ENCODE results near the gene PPARA. TPM values are rescaled to one million over a fixed set of nuclear protein-coding genes. Genes with fewer than 3 reads are reported as not detected.
A peak's percentile ranks its signal among the peaks of the same experiment; 100 is the strongest.

PPARA gene
- total and polyA plus RNA-seq, 9 of the 15 experiments (the other 6 are each of a cell fraction or from before 2014, with no cell fraction given): 0.64 to 5.3 (median 3.5) TPM

DNA sequence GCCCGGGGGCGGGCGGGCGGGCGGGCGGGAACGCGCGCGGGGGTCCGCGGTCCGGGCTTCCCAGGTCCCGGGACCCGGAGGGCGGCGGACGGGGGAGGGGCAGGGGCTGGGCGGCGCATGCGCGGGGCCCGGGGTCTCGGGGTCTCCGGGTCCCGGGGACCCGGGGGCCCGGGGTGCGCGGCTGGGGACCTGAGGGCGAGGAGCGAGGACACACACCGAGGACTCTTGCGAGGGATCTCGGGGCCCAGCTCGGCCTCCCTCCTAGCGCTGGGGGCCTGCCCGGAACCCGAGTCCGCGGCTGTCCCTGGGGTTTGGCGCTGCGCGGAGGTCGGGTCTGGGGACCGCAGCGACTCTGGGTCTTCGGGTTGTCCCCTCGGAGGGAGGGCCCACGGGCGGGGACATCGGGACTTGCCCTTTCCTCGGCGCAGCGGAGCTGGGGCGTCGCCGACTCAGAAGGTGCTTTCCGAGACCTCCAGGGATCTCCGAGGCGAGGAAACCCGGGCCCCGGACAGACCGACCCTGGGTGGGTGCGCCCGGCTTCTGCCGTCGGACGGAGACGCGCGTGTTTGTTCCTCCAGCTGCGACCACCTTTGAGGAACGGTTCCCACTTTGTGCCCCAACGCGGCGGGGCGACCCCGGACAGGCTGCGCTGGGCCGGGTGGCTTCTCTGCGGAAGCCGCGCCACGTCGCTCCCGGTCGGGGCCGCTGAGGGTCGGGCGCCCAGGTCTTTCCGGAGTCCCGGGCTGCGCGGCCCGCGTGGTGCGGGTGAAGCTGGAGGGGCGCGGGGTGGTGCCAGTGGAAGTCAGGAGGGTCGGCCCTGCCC, 540 bp downstream of the PPARA start (continued):
- TF ChIP-seq RREB1 (CRISPR knock-in tag; IDR thresholded peaks at IDR 0.05) (no peak), ZNF12 (CRISPR knock-in tag; IDR thresholded peaks at IDR 0.05) (0 out of 2 replicates have a peak, but pooled peaks have one; percentile 47), L3MBTL2 (IDR thresholded peaks at IDR 0.05) (0 out of 2 replicates have a peak, but pooled peaks have one; percentile 14), ZBTB7A (IDR thresholded peaks at IDR 0.05; ENCODE audit: borderline replicate concordance, control insufficient read depth, low read depth, low read length) (peak; percentile 49; the same call in 1 of the 2 replicates), BACH1 (tag; IDR thresholded peaks at IDR 0.05) (no peak), CAMTA2 (CRISPR knock-in tag; conservative IDR thresholded peaks at IDR 0.05) (no peak), PRDM10 (IDR thresholded peaks at IDR 0.05; ENCODE audit: partially characterized antibody) (no peak), MAZ (CRISPR knock-in tag; conservative IDR thresholded peaks at IDR 0.05 in 1 of 2, IDR thresholded peaks at IDR 0.05 in 1 of 2) (no peak), ZZZ3 (IDR thresholded peaks at IDR 0.05) (no peak), GABPB1 (CRISPR knock-in tag; IDR thresholded peaks at IDR 0.05) (0 out of 2 replicates have a peak, but pooled peaks have one; percentile 19), UBTF (IDR thresholded peaks at IDR 0.05; ENCODE audit: borderline replicate concordance in 1 of 2, low read depth in 2 of 2, low read length in 2 of 2) (peak in 1 of 2 experiments; percentile 42; a peak in 2 of 4 replicates), CHCHD3 (CRISPR knock-in tag; IDR thresholded peaks at IDR 0.05) (no peak), SMAD3 (CRISPR knock-in tag; conservative IDR thresholded peaks at IDR 0.05) (no peak), RBFOX2 (IDR thresholded peaks at IDR 0.05; ENCODE audit: low read depth, low read length) (peak; percentile 63)

Measured in K562 (cell line).